ENCODE data around the gene ABLIM1.

Gene ABLIM1

GRCh38 chr10:114545071-114545470 is 113.0 kb downstream of the ABLIM1 start:
- Histone ChIP-seq H3K36me3 (ENCODE audit: control insufficient read depth, insufficient read depth, low read length) (peaks cover 53% of the 10 kb centered on the region), H3K27ac (ENCODE audit: low read depth, low read length, severe bottlenecking) (no peak overlapping the region), H3K9me3 (ENCODE audit: control insufficient read depth, low read length) (no peaks in the 10 kb centered on the region), H3K4me3 (ENCODE audit: extremely low read depth, insufficient read depth, low read length, poor library complexity, severe bottlenecking) (no peak overlapping the region), H3K4me1 (ENCODE audit: control insufficient read depth, insufficient read depth, low read length, poor library complexity, severe bottlenecking) (peaks cover 4% of the 10 kb centered on the region)
- WGBS, 2 experiments (ENCODE audit: insufficient coverage in 2 of 2), result 95 to 97% methylated on average over 9 of the region's 10 CpGs

GRCh38 chr10:114544045-114544659 is 113.9 kb downstream of the ABLIM1 start:
- Histone ChIP-seq H3K4me3 (ENCODE audit: extremely low read depth, insufficient read depth, low read length, poor library complexity, severe bottlenecking) (no peak overlapping the region), H3K9me3 (ENCODE audit: control insufficient read depth, low read length) (no peaks in the 10 kb centered on the region), H3K4me1 (ENCODE audit: control insufficient read depth, insufficient read depth, low read length, poor library complexity, severe bottlenecking) (peaks cover 10% of the 10 kb centered on the region), H3K27ac (ENCODE audit: low read depth, low read length, severe bottlenecking) (no peak overlapping the region), H3K36me3 (ENCODE audit: control insufficient read depth, insufficient read depth, low read length) (peaks cover 53% of the 10 kb centered on the region)
- WGBS, 2 experiments (ENCODE audit: insufficient coverage in 2 of 2), result 78 to 83% methylated on average over 7 of the region's 9 CpGs

GRCh38 chr10:114543456-114543855 is 114.6 kb downstream of the ABLIM1 start:
- H3K36me3 ChIP-seq (ENCODE audit: control insufficient read depth, insufficient read depth, low read length), result peaks cover 55% of the 10 kb centered on the region
- WGBS, 2 experiments (ENCODE audit: insufficient coverage in 2 of 2), result 68 to 70% methylated on average over 7 to 8 of the region's 8 CpGs
- no peaks in the 10 kb centered on the region for H3K9me3 ChIP-seq (ENCODE audit: control insufficient read depth, low read length)
- no peak overlapping the region for H3K4me3 ChIP-seq (ENCODE audit: extremely low read depth, insufficient read depth, low read length, poor library complexity, severe bottlenecking)
- H3K4me1 ChIP-seq (ENCODE audit: control insufficient read depth, insufficient read depth, low read length, poor library complexity, severe bottlenecking), result peaks cover 13% of the 10 kb centered on the region
- H3K27ac ChIP-seq (ENCODE audit: low read depth, low read length, severe bottlenecking), result no peak overlapping the region

- Histone ChIP-seq H3K36me3 (ENCODE audit: control insufficient read depth, insufficient read depth, low read length) (peaks cover 57% of the 10 kb centered on the region), H3K27ac (ENCODE audit: low read depth, low read length, severe bottlenecking) (no peak overlapping the region), H3K9me3 (ENCODE audit: control insufficient read depth, low read length) (no peaks in the 10 kb centered on the region), H3K4me3 (ENCODE audit: extremely low read depth, insufficient read depth, low read length, poor library complexity, severe bottlenecking) (no peak overlapping the region), H3K4me1 (ENCODE audit: control insufficient read depth, insufficient read depth, low read length, poor library complexity, severe bottlenecking) (peaks cover 15% of the 10 kb centered on the region)
- 83 to 100% methylated on average over 1 of the region's 2 CpGs for WGBS, 2 experiments (ENCODE audit: insufficient coverage in 2 of 2)
Measured at GRCh38 chr10:114542373-114542772, 115.7 kb downstream of the ABLIM1 start.

GRCh38 chr10:114541797-114542160 is 116.3 kb downstream of the ABLIM1 start:
- peaks cover 15% of the 10 kb centered on the region for H3K4me1 ChIP-seq (ENCODE audit: control insufficient read depth, insufficient read depth, low read length, poor library complexity, severe bottlenecking)
- peaks cover 59% of the 10 kb centered on the region for H3K36me3 ChIP-seq (ENCODE audit: control insufficient read depth, insufficient read depth, low read length)
- H3K27ac ChIP-seq (ENCODE audit: low read depth, low read length, severe bottlenecking), result no peak overlapping the region
- peaks cover 2% of the 10 kb centered on the region for H3K9me3 ChIP-seq (ENCODE audit: control insufficient read depth, low read length)
- 90 to 100% methylated on average over 3 of the region's 3 CpGs for WGBS, 2 experiments (ENCODE audit: insufficient coverage in 2 of 2)
- no peak overlapping the region for H3K4me3 ChIP-seq (ENCODE audit: extremely low read depth, insufficient read depth, low read length, poor library complexity, severe bottlenecking)

GRCh38 chr10:114541081-114541796 is 116.8 kb downstream of the ABLIM1 start:
- Histone ChIP-seq H3K4me1 (ENCODE audit: control insufficient read depth, insufficient read depth, low read length, poor library complexity, severe bottlenecking) (peaks cover 15% of the 10 kb centered on the region), H3K4me3 (ENCODE audit: extremely low read depth, insufficient read depth, low read length, poor library complexity, severe bottlenecking) (no peak overlapping the region), H3K27ac (ENCODE audit: low read depth, low read length, severe bottlenecking) (no peak overlapping the region), H3K36me3 (ENCODE audit: control insufficient read depth, insufficient read depth, low read length) (peaks cover 64% of the 10 kb centered on the region), H3K9me3 (ENCODE audit: control insufficient read depth, low read length) (peaks cover 5% of the 10 kb centered on the region)
- 69 to 72% methylated on average over 11 to 14 of the region's 14 CpGs for WGBS, 2 experiments (ENCODE audit: insufficient coverage in 2 of 2)

- Histone ChIP-seq H3K4me1 (ENCODE audit: control insufficient read depth, insufficient read depth, low read length, poor library complexity, severe bottlenecking) (peaks cover 15% of the 10 kb centered on the region), H3K36me3 (ENCODE audit: control insufficient read depth, insufficient read depth, low read length) (peaks cover 64% of the 10 kb centered on the region), H3K27ac (ENCODE audit: low read depth, low read length, severe bottlenecking) (no peak overlapping the region), H3K4me3 (ENCODE audit: extremely low read depth, insufficient read depth, low read length, poor library complexity, severe bottlenecking) (no peak overlapping the region), H3K9me3 (ENCODE audit: control insufficient read depth, low read length) (peaks cover 5% of the 10 kb centered on the region)
- 79 to 85% methylated on average over 4 to 5 of the region's 8 CpGs for WGBS, 2 experiments (ENCODE audit: insufficient coverage in 2 of 2)
Measured at GRCh38 chr10:114540236-114540635, 117.8 kb downstream of the ABLIM1 start.

- WGBS, 2 experiments (ENCODE audit: insufficient coverage in 2 of 2), result no CpG with 5 or more reads among the region's 2 CpGs
- Histone ChIP-seq H3K4me1 (ENCODE audit: control insufficient read depth, insufficient read depth, low read length, poor library complexity, severe bottlenecking) (peaks cover 15% of the 10 kb centered on the region), H3K9me3 (ENCODE audit: control insufficient read depth, low read length) (peaks cover 5% of the 10 kb centered on the region), H3K27ac (ENCODE audit: low read depth, low read length, severe bottlenecking) (no peak overlapping the region), H3K4me3 (ENCODE audit: extremely low read depth, insufficient read depth, low read length, poor library complexity, severe bottlenecking) (no peak overlapping the region), H3K36me3 (ENCODE audit: control insufficient read depth, insufficient read depth, low read length) (peaks cover 58% of the 10 kb centered on the region)
Measured at GRCh38 chr10:114539623-114540022, 118.5 kb downstream of the ABLIM1 start.

GRCh38 chr10:114538181-114538906 is 119.7 kb downstream of the ABLIM1 start:
- peaks cover 5% of the 10 kb centered on the region for H3K9me3 ChIP-seq (ENCODE audit: control insufficient read depth, low read length)
- peaks cover 45% of the 10 kb centered on the region for H3K36me3 ChIP-seq (ENCODE audit: control insufficient read depth, insufficient read depth, low read length)
- peaks cover 15% of the 10 kb centered on the region for H3K4me1 ChIP-seq (ENCODE audit: control insufficient read depth, insufficient read depth, low read length, poor library complexity, severe bottlenecking)
- H3K4me3 ChIP-seq (ENCODE audit: extremely low read depth, insufficient read depth, low read length, poor library complexity, severe bottlenecking), result no peak overlapping the region
- no peak overlapping the region for H3K27ac ChIP-seq (ENCODE audit: low read depth, low read length, severe bottlenecking)
- WGBS, 2 experiments (ENCODE audit: insufficient coverage in 2 of 2), result 48% methylated on average over 9 to 12 of the region's 13 CpGs

GRCh38 chr10:114537736-114538135 is 120.3 kb downstream of the ABLIM1 start:
- H3K4me1 ChIP-seq (ENCODE audit: control insufficient read depth, insufficient read depth, low read length, poor library complexity, severe bottlenecking), result peaks cover 15% of the 10 kb centered on the region
- H3K9me3 ChIP-seq (ENCODE audit: control insufficient read depth, low read length), result peaks cover 5% of the 10 kb centered on the region
- peaks cover 45% of the 10 kb centered on the region for H3K36me3 ChIP-seq (ENCODE audit: control insufficient read depth, insufficient read depth, low read length)
- H3K4me3 ChIP-seq (ENCODE audit: extremely low read depth, insufficient read depth, low read length, poor library complexity, severe bottlenecking), result no peak overlapping the region
- no peak overlapping the region for H3K27ac ChIP-seq (ENCODE audit: low read depth, low read length, severe bottlenecking)
- WGBS, 2 experiments (ENCODE audit: insufficient coverage in 2 of 2), result 83% methylated on average over 1 of the region's 1 CpG; no CpG with 5 or more reads in 1 of the 2 experiments
